Tibial nerve (tissue), 4 donors: Measurements from ENCODE around the gene STOM.
A peak's percentile ranks its signal among the peaks of the same experiment; 100 is the strongest.

Source experiments
- EP300 ChIP-seq, 2 donors: sonication (generic); formaldehyde crosslinking; IDR thresholded peaks; one replicate each; pipeline ENCODE4 v1.6.1; 2017; ENCODE audit warnings: antibody characterized with exemption in 2 of 2, mild to moderate bottlenecking in 1 of 2
- TF ChIP-seq, protein P1 (sequence below), 5 experiments: fragments of 200-600 bp in 3 of 5; fragments of 450-650 bp in 2 of 5; sonication (generic) in 3 of 5; IDR thresholded peaks; one replicate each; pipeline ENCODE4 v1.5.1; 2016 to 2019; ENCODE audit warnings: antibody characterized with exemption in 5 of 5, mild to moderate bottlenecking in 3 of 5, moderate library complexity in 2 of 5

DNA sequence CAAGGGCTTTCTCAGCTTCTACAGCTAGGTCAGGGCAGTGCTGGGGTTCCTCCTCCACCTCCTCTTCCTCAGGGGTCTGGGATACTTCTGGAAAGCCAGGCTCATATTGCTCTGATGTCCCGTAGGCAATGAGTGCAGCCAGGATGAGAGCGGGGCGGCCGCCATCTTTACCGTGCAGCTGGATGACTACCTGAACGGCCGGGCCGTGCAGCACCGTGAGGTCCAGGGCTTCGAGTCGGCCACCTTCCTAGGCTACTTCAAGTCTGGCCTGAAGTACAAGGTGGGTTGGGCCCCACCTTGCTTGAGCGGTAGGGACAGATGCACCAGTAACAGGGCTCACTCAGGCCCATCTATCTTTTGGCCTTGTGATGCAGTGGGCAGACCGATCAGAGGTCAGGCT is 67.3 kb downstream of the STOM start:
- TF ChIP-seq, protein P1, sequence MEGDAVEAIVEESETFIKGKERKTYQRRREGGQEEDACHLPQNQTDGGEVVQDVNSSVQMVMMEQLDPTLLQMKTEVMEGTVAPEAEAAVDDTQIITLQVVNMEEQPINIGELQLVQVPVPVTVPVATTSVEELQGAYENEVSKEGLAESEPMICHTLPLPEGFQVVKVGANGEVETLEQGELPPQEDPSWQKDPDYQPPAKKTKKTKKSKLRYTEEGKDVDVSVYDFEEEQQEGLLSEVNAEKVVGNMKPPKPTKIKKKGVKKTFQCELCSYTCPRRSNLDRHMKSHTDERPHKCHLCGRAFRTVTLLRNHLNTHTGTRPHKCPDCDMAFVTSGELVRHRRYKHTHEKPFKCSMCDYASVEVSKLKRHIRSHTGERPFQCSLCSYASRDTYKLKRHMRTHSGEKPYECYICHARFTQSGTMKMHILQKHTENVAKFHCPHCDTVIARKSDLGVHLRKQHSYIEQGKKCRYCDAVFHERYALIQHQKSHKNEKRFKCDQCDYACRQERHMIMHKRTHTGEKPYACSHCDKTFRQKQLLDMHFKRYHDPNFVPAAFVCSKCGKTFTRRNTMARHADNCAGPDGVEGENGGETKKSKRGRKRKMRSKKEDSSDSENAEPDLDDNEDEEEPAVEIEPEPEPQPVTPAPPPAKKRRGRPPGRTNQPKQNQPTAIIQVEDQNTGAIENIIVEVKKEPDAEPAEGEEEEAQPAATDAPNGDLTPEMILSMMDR (IDR thresholded peaks at IDR 0.05): no peak
- peak in 1 of 2 donors; percentile 7 for TF ChIP-seq EP300 (IDR thresholded peaks at IDR 0.05)
